ENCODE data around the gene TECPR2.
"Not testable (repeated sequence)": the region's sequence is repeated elsewhere in the genome, so short reads cannot be mapped to it uniquely, and the experiment has no call there.

- TF ChIP-seq CTCF, EZH2 (IDR thresholded peaks at IDR 0.05): not testable (repeated sequence)
Observed at GRCh38 chr14:102329381-102329780, 33.4 kb upstream of the TECPR2 start.

All from neural progenitor cell (in vitro differentiated cells).